CD4-positive, alpha-beta T cell treated with Interferon alpha-2 for 1 hour (primary cell): ENCODE measurements around the gene HS3ST6.
A peak's percentile ranks its signal among the peaks of the same experiment; 100 is the strongest.
"Not testable (repeated sequence)": the region's sequence is repeated elsewhere in the genome, so short reads cannot be mapped to it uniquely, and the experiment has no call there.

ENCODE experiments used
- DNase-seq, 2 donors: peaks; one replicate each; pipeline ENCODE4 v3.0.0-alpha.2; 2020 to 2022

HS3ST6 gene

DNA sequence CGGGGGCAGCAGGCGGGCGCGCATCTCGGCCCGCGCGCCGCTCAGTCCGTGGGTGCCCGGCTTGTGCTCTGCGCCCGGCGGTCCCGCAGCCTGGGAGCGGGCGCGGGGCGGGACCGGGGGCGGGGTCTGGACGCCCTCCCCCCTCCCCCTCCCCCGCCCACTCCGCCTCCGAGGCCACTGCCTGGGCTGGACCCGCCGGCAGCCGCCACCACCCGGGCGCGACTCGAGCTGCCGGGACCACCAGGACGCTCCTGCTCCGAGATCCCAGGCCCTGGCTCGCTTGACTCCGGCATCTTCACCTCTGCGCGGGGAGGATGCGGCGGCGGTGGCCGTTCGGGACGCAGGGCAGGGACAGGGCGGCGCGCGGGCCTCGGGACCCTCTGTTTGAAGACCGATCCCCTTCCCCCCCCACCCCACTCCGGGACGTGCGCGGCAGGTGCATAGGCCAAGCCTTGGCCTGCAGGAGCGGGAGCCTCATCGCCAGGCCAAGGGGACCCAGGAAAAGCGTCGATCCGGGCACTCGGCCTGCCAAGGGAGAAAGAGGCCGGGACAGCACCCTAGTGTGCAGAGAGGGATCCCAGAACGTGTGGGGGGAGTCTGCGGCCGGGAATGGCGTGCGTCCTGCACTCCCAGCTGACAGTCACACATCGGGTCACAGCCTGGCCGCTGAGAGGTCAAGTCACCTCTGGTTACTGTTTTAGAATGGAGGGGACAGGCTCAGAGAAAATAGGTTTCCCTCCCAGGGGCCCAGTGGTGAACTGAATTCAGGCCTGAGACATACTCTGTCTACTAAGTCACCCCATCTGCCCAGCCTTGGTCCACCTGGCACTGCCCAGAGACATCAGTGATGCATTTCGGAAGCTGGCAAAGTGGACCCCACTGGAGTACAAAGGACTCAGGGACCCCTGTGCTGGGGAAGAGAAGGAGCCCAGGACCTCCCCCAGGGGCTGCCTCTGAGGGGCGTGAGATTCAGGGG, at the start of gene HS3ST6:
TSS of gene HS3ST6 (minus strand) at position 65 of the 976 bp plus-strand sequence. CDS start 92 bp downstream, outside the sequence.
- DNase-seq, result no peak

DNA sequence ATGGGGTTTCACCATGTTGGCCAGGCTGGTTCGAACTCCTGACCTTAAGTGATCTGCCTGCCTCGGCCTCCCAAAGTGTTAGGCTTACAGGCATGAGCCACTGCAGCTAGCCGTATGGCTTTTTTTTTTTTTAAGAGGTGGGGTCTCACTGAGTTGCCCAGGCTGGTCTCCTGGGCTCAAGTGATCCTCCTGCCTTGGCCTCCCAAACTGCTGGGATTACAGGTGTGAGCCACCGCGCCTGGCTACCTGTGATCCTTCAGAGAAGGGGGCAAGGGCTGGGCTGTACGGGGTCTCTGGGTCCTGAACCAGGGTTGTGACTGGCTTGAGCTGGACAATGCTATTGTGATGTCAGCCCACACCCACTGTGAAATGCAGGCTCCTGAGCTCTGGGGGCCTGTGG, 48.2 kb upstream of the HS3ST6 start, which contains the start of gene RNF151:
TSS of gene RNF151 (plus strand) at position 397 of the 400 bp plus-strand sequence. CDS start 26 bp downstream, outside the sequence.
- no peak for DNase-seq

DNA sequence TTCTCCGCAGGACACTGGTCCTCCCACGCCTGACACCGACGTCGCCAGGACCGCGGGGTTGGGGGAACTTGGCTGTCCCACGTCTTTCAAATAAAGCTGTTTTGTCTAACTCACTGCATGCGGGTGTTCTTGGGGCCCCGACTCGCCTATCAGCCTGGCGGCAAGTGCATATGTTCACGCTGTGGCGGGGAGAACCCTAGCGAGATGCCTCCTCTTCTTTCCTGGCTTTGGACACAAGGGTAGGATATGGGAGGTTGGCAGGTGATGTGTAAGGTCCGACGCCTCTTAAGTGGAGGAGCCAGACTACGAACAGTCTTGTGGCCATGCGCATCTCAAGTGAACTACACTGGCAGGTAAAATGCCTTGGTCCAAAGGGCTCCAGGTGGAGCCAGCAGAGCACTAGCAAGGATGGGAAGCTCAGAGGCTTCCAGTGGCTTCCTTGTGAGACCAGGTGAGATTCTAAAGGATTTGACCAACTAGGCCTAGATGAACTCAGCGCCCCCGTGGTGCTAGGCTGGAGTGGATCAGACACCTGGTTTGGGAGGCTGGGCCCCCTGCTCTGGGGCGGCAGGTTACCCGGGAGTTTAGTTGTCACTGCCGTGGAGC, 47.3 kb upstream of the HS3ST6 start:
- peak in 1 of 2 donors; percentile 38 for DNase-seq

DNA sequence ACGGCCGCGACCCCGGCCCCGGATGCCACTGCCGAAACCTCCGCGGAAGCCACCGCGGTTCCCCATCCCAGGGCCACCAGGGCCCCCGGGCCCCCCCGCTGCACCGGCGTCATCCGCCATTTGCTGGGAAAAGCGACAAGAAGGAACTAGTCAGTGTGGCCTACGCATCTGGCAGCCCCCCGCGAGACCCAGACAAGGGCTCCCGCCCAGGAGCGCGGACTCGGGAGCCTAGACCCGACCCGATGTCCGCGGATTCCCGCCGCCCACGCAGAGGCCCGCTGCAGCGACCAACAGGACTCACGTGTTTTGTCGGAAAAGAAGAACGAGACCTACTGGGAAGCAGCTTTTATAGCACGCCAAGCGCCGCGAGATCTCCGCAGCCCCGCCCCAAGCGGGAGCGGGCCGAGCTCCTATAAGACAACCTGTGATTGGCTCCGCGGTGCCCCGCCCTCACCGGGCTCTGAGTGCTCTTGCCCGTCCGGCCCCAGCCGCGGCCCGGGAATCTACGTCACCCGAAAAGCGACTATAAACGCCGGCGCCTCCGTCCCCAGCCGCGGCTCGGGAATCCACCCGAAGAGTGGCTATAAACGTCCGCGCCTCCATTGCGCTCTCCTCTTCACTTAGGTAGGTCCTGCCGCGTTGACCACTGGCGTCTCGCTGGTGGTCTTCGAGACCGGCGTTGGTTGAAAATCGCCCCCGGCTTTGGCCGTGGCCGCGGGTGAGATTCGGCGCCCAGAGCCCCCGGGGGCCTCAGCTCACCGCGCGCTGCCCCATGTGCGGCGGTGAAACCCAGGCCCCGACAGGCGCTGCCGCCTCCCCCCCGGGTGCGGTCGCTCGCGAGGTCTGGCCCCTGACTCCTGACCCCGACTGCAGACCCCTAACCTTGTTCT, 46.5 kb upstream of the HS3ST6 start, which contains the start of gene RPS2:
TSS of gene RPS2 (minus strand) at position 321 of the 890 bp plus-strand sequence. CDS start at position 120, 201 bp downstream.
- DNase-seq, result peak; percentile 99 to 100

DNA sequence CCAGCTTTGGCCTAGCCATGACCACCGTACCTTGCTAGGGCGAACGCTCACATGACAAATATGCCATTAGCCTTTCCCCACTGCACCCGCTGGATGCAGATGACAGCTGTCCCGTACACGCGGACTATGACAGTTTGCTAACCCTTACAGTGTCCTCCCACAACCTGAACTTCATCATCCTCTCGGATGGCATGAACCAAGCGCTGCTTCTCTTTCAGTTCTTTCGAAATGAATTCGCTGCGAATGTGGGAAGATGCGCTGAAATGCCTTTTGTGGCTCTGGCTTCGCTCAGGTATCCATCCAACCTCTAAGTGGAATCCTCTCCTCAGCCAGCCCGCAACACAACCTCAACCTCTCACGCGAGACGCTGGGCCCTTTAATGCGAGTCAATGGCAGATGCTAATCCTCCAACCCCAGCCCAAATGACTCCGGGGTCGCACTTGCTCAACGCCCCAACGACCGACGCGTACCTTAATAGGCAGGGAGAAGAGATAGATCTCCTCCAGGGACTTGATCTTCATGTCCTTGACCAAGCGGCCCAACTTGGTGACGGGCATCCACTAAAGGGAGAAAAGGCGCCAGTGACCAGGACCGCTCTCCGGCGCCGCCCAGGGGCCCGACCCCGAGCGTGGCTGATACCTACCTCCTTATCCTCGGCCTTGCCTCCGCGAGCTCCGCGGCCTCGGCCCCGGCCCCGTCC, 45.7 kb upstream of the HS3ST6 start:
- DNase-seq, result peak; percentile 29 to 62

DNA sequence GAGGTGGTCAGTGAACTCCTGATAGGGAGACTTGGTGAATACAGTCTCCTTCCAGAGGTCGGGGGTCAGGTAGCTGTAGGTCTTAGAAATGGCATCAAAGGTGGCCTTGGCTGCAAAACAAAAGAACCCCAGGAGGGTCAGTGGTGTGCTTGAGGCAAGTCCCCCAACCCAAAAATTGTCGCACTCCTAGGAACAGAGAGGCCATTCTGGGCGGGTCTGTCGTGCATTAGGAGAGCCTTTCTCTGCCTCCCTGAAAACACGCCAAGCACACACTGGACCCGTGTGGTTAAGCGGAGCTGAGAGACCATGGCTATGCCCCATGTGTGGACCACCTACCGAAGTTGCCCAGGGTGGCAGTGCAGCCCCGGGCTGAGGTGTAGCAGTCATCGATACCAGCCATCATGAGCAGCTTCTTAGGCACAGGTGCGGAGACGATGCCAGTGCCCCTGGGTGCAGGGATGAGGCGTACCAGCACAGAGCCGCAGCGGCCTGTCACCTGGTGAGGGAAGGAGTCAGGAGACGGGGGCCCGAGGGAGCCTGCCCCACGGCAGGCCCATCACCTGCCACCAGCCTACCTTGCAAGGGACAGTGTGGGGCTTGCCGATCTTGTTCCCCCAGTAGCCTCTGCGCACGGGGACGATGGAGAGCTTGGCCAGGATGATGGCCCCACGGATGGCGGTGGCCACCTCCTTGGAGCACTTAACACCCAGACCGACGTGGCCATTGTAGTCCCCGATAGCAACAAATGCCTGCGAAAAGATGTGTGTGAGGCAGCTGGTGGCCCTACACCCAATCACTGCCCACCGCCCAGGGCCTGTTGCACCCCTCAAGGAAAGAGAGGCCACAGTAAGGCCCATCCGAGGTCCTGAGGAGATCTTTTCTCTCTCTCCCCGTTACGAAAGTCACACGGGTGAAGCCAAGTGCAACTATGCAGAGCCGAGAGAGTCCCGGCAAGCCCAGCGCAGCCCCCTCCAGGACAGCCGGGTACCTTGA, 44.2 kb upstream of the HS3ST6 start:
- DNase-seq, result not testable (repeated sequence)

DNA sequence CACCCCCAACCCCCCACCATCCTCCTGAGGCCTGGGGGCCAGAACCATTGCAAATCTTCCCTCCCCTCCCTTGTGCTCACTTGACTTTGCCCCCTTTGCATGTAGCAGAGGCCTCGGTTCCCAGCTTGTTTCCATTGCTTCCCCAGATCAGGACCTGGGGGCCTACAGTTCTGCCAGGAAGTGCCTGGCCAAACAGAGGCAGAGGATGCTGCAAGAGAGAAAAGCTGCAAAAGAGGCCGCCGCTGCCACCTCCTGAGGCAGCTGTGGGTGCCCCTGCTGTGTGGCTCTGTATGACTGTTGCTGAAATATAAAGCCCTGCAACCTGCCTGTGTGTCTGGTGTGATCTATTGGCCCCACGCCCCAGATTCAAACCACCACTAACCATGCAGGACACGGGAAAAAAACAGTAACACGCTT, 43.4 kb upstream of the HS3ST6 start:
- no peak for DNase-seq

DNA sequence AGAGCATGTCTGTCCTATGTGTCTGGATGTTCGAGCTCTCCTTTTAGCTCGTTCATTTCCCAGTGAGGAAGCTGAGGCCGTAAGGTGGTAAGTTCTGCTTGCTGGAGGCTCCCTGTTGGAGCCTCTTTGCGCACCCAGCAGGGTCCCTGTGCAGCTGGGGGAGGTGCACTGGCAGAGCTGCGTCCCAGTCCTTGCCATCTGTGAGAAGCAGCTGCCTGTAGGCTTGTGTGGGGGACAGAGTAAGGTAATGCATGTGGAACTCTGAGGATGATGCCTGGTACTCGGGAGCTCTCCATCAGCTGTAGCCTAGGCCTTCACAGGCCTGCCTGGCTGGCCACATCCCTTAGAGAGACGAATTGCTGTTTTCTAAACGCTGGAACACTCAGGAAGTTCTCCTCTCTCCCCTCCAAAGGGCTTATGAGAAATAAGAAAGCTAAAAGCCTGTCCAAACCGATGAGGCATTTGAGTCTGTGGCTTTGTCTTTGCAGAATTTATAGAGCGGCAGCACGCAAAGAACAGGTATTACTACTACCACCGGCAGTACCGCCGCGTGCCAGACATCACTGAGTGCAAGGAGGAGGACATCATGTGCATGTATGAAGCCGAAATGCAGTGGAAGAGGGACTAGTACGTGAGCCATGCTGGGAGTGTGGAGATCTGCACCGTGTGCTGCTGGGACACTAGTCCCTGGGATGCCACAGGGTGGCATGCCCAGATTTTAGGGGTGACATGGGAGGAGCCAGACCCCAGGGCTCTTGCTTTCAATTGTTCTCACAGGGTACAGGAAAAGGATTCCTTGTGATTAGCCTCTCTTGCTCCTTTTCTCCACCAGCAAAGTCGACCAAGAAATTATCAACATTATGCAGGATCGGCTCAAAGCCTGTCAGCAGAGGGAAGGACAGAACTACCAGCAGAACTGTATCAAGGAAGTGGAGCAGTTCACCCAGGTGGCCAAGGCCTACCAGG, 42.7 kb upstream of the HS3ST6 start:
- DNase-seq, result peak in 1 of 2 donors; percentile 50

DNA sequence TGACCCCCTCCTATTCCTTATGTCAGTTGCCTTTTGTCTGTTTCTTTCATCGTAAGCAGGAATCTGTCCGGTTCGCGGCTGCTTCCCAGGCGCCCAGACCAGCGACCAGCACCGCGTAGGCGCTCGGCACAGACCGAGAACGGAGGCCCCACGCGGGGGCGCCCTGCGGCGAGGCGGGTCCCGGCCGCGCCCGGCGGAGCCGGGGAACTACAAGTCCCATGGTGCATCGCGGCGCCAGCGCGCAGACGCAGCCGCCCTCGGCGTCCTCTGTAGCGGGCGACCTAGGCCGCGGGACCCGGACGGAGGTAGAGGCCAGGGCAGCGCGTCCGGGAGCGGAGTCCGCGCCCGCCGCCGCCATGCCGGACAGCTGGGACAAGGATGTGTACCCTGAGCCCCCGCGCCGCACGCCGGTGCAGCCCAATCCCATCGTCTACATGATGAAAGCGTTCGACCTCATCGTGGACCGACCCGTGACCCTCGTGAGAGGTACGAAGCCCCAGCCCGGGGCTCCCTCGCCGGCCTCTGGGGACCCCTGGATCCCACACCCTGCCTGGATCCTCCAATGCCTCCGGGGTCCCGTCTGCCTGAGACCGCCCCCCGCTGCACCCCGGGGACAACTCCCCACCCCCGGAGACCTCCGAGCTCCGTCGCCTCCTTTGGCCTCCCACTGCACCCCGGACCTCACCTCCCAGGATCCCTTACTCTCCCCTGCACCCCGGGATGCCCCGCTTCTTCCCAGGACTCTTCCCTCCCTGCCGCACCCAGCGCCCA, 41.2 kb upstream of the HS3ST6 start, which contains the start of gene NDUFB10:
TSS of gene NDUFB10 (plus strand) at position 270 of the 771 bp plus-strand sequence. CDS start at position 357, 87 bp downstream.
- DNase-seq, result peak; percentile 87 to 93

DNA sequence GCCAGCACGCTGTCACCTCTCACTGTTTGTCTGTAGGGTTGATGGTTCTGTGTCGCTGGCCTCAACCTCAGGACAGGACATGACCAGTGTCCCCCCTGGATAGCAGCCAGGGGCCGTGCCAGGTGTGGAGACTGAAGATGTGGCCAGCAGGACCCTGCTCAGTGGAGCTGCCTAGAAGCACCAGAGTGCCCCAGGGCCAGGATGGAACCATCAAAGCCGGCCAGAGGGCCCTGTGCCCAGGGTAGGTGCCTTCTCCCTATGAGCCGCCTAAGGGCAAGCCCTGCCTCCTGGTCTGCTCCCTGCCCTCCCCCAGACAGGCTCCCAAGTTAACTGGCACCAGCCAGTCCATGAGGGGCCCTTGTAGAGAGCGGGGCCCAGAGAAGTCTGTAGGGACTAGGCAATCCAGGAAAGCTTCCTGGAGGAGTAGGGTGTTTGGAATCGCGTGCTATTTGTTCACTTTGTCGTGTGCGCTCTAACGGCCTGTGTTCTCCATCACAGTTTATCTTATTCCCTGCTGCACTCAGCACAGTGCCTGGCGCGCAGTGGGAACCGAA, 40.6 kb upstream of the HS3ST6 start:
- DNase-seq, result no peak

DNA sequence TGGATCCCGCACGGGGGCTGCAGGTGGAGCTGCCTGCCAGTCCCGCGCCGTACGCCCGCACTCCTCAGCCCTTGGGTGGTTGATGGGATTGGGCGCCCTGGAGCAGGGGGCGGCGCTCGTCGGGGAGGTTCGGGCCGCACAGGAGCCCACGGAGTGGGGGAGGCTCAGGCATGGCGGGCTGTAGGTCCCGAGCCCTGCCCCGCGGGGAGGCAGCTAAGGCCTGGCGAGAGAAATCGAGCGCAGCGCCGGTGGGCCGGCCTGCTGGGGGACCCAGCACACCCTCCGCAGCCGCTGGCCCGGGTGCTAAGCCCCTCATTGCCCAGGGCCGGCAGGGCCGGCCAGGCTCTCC, 39.9 kb upstream of the HS3ST6 start:
- not testable (repeated sequence) for DNase-seq

DNA sequence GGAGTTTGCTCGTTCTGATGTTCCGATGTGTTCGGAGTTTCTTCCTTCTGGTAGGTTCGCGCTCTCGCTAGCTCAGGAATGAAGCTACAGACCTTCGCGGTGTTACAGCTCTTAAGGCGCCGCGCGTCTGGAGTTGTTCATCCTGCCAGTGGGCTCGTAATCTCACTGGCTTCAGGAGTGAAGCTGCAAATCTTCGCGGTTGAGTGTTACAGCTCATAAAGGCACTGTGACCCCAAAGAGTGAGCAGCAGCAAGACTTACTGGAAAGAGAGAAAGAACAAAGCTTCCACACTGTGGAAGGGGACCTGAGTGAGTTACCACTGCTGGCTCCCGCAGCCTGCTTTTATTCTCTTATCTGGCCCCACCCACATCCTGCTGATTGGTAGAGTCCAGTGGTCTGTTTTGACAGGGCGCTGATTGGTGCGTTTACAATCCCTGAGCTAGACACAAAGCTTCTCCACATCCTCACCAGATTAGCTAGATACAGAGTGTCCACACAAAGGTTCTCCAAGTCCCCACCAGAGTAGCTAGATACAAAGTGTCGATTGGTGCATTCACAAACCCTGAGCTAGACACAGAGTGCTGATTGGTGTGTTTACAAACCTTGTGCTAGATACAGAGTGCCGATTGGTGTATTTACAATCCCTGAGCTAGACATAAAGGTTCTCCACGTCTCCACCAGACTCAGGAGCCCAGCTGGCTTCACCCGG, 39.4 kb upstream of the HS3ST6 start:
- DNase-seq, result not testable (repeated sequence)

DNA sequence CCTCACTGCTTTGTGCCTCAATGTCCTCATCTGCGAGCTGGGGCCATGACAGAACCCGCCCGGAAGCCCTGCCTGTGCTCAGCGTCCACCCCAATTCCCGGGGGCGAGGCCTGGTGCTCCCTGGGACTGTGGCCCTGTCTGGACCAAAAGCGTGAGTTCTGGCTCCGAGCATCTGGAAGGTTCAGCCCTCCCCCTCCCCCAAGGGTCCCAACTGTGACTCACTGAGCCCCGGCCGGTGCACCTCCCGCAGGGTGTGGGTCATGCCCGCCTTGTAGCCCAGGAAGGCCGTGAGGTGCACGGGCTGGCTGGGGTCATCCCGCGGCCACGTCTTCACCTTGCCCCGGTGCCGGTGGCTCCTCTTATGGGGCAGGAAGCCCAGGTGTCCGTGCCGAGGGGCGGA, 35.5 kb upstream of the HS3ST6 start:
- no peak for DNase-seq

DNA sequence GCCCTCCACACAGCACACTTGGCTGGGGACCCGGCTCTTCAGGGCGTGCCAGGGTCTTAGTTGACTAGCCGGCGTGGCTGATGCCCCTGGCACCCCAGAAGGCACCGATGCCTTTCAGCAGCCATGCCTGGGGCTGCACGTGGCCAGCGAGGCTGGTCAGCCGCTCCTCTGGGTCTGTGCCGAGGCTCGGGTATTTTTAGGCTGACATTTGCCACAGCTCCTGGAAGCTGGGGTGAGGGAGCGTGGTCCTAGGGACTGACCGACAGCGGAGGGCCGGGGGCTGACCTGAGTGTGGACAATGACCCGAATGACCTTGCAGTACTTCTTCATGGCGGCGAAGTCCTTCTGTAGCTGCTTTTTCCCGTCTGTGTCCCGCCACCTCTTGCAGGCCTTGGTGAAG, 32.3 kb upstream of the HS3ST6 start:
- DNase-seq, result no peak

DNA sequence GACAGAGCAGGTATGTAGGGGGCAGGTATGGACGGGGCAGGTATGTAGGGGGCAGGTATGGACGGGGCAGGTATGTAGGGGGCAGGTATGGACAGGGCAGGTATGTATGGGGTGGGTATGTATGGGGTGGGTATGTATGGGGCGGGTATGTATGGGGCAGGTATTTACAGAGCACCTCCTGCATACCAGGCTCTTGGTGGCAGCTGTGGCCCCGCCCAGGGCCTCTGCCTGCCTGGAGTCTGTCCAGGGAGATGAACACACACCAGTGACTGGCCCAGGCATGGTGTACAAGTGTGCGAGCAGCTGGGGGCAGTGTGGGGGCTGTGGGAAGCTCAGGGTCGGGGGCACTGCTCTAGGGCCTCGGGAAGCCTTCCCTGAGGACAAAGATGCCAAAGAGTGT, 31.8 kb upstream of the HS3ST6 start:
- no peak for DNase-seq

DNA sequence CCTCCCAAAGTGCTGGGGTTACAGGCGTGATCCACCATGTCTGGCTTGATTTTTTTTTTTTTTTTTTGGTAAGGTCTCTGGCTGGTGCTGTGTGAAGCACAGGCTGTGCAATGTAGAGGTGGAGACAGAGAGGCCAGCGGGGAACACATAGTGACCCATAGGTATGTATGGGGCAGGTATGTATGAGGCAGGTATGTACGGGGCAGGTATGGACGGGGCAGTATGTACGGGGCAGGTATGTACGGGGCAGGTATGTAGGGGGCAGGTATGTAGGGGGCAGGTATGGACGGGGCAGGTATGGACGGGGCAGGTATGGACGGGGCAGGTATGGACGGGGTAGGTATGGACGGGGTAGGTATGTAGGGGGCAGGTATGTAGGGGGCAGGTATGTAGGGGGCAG, 31.3 kb upstream of the HS3ST6 start:
- no peak for DNase-seq

DNA sequence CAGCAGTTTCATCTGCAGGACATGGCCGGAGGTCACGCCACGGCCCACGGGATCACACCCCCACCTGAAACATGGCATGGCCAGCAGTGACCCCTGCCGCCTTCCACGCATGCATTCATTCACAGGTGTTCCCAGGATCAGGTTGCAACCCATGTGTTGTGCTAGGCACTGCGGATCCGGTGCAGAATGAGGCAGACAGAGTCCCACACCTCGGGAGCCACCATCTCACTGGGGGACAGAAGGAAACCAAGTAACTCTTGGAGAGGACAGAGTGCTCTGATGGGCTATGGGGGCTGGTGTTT, 29.1 kb upstream of the HS3ST6 start:
- DNase-seq, result no peak
